CD14-positive monocyte (primary cell): ENCODE data around the gene DRAM1. TPM values are rescaled to one million over a fixed set of nuclear protein-coding genes. Genes with fewer than 3 reads are reported as not detected.

ENCODE experiments used
- DNase-seq, 3 donors: peaks; one replicate each; pipeline ENCODE4 v3.0.0-alpha.2; 2011 to 2022
- H2AFZ ChIP-seq: 2 replicates; pipeline ENCODE4 v1.6.0; 2012; ENCODE audit warnings: mild to moderate bottlenecking, low read depth, low read length, inconsistent platforms; ENCODE audit not compliant: insufficient read depth, poor library complexity, severe bottlenecking
- H3K27ac ChIP-seq, 2 donors: 1 replicate in 1 of 2; 2 replicates in 1 of 2; pipeline ENCODE4 v1.5.1; 2012 to 2013; ENCODE audit warnings: low read length in 2 of 2, control low read depth in 1 of 2, inconsistent platforms in 1 of 2, low read depth in 1 of 2, mild to moderate bottlenecking in 1 of 2
- H3K27me3 ChIP-seq, 2 donors: one replicate each; pipeline versions ENCODE4 v1.6.0 to v1.6.1; 2011 to 2013; ENCODE audit warnings: low read length in 2 of 2; ENCODE audit not compliant: control insufficient read depth in 2 of 2, insufficient read depth in 2 of 2
- H3K36me3 ChIP-seq, 2 donors: replicated peaks in 1 of 2; 1 replicate in 1 of 2; 2 replicates in 1 of 2; pipeline versions ENCODE4 v1.5.1 to v1.6.1; 2012 to 2013; ENCODE audit warnings: low read length in 2 of 2, control low read depth in 1 of 2, inconsistent platforms in 1 of 2, mild to moderate bottlenecking in 1 of 2; ENCODE audit not compliant: insufficient read depth in 2 of 2, control insufficient read depth in 1 of 2
- H3K4me1 ChIP-seq, 2 donors: 1 replicate in 1 of 2; 2 replicates in 1 of 2; pipeline versions ENCODE4 v1.5.1 to v1.6.1; 2012 to 2013; ENCODE audit warnings: low read length in 2 of 2, control low read depth in 1 of 2, inconsistent platforms in 1 of 2, mild to moderate bottlenecking in 1 of 2, moderate library complexity in 1 of 2; ENCODE audit not compliant: insufficient read depth in 2 of 2, control insufficient read depth in 1 of 2
- H3K4me2 ChIP-seq: replicated peaks from 2 replicates; pipeline ENCODE3; 2012; ENCODE audit warnings: low read length, moderate library complexity, mild to moderate bottlenecking; ENCODE audit not compliant: poor library complexity, severe bottlenecking; ENCODE audit errors: extremely low read depth
- H3K4me3 ChIP-seq, 3 experiments: fragments of 200-600 bp in 1 of 3; sonication (generic) in 1 of 3; replicated peaks in 1 of 3; 1 replicate in 2 of 3; 2 replicates in 1 of 3; pipeline ENCODE4 v1.5.1; 2011 to 2013; ENCODE audit warnings: low read length in 3 of 3, mild to moderate bottlenecking in 3 of 3, control low read depth in 2 of 3, low read depth in 2 of 3, inconsistent platforms in 1 of 3, moderate library complexity in 1 of 3
- H3K79me2 ChIP-seq: 2 replicates; pipeline ENCODE4 v1.6.0; 2012; ENCODE audit warnings: mild to moderate bottlenecking, control low read depth, inconsistent platforms, low read length, moderate library complexity; ENCODE audit not compliant: insufficient read depth
- H3K9ac ChIP-seq: 2 replicates; pipeline ENCODE4 v1.6.0; 2017; ENCODE audit warnings: low read length, mild to moderate bottlenecking; ENCODE audit not compliant: insufficient read depth, poor library complexity, severe bottlenecking
- H3K9me3 ChIP-seq, 2 donors: replicated peaks in 1 of 2; 1 replicate in 1 of 2; 2 replicates in 1 of 2; pipeline versions ENCODE4 v1.5.1 to v1.6.1; 2012 to 2013; ENCODE audit warnings: low read length in 2 of 2, control low read depth in 1 of 2; ENCODE audit not compliant: control insufficient read depth in 1 of 2, insufficient read depth in 1 of 2
- H4K20me1 ChIP-seq: 2 replicates; pipeline ENCODE4 v1.6.0; 2012; ENCODE audit warnings: mild to moderate bottlenecking, low read length, control low read depth, moderate library complexity; ENCODE audit not compliant: insufficient read depth
- H3K27ac Mint-ChIP-seq, 7 donors: one replicate each; pipeline ENCODE4 v1.8.0; 2020; ENCODE audit warnings: mild to moderate bottlenecking in 7 of 7, mixed read lengths in 7 of 7, moderate library complexity in 6 of 7, inconsistent platforms in 2 of 7
- H3K27me3 Mint-ChIP-seq, 3 donors: one replicate each; pipeline ENCODE4 v1.8.0; 2021 to 2022; ENCODE audit warnings: low read depth in 3 of 3, mild to moderate bottlenecking in 3 of 3, mixed read lengths in 3 of 3, moderate library complexity in 3 of 3, inconsistent platforms in 1 of 3
- H3K36me3 Mint-ChIP-seq, 2 donors: one replicate each; pipeline ENCODE4 v1.8.0; 2020; ENCODE audit warnings: mixed read lengths in 2 of 2, inconsistent platforms in 1 of 2, mild to moderate bottlenecking in 1 of 2
- H3K4me1 Mint-ChIP-seq: one replicate; pipeline ENCODE4 v1.8.0; 2020; ENCODE audit warnings: mild to moderate bottlenecking, mixed read lengths
- H3K4me3 Mint-ChIP-seq, 2 donors: one replicate each; pipeline ENCODE4 v1.8.0; 2020; ENCODE audit warnings: mild to moderate bottlenecking in 2 of 2, mixed read lengths in 2 of 2, moderate library complexity in 1 of 2
- H3K9me3 Mint-ChIP-seq, 7 donors: one replicate each; pipeline ENCODE4 v1.8.0; 2020 to 2022; ENCODE audit warnings: mixed read lengths in 7 of 7, mild to moderate bottlenecking in 6 of 7, moderate library complexity in 6 of 7, inconsistent platforms in 2 of 7
- WGBS: methylation state at CpG from one replicate; pipeline ENCODE4 v1.1.5; 2013; ENCODE audit warnings: missing lambda C conversion rate; ENCODE audit not compliant: insufficient coverage; 5-methylcytosine and 5-hydroxymethylcytosine counted together
- intact Hi-C, 2 donors: fragments of 100-400 bp; cut with micrococcal nuclease; formaldehyde crosslinking; loops; one replicate each; pipeline versions ENCODE4 v1.15.0 to v1.15.1; 2023
- polyA plus RNA-seq, 3 donors: library from polyadenylated mRNA; depleted of rRNA in 1 of 3; unstranded in 2 of 3; stranded (reverse) in 1 of 3; fragments of 300-500 nt in 2 of 3; fragments of >200 nt in 1 of 3; fragmentation: Illumina TruSeq in 2 of 3; gene quantifications; 1 replicate in 2 of 3; 2 replicates in 1 of 3; pipeline ENCODE4 v1.2.3, GENCODE V29; 2012 to 2021
- TF ChIP-seq, protein P1 (sequence below): fragments of 200-600 bp; IDR thresholded peaks from one replicate; pipeline ENCODE4 v1.8.0; 2022; ENCODE audit warnings: antibody characterized with exemption, mild to moderate bottlenecking

The DRAM1 gene
- polyA plus RNA-seq, 3 donors = 14.0 to 49.7 (median 43.0) TPM

DNA sequence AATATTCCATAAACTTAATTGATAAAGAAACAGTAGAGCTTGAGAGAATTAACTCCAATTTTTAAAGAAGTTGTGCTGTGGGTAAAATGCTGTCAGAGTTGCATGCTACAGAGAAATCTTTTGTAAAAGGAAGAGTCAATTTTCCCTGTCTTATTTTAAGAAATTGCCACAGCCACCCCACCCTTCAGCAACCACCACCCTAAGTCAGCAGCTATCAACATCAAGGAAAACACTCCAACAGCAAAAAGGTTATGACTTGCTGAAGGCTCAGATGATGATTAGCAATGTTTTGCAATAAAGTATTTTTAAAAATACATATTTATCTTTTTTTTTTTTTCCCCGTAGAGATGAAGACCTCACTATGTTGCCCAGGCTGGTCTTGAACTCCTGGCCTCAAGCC lies 6.5 kb upstream of the DRAM1 start:
- Mint-ChIP-seq H3K27ac (peak overlapping the region in 1 of 7 donors; percentile 69), H3K27me3 (peaks cover 0 to 5% (median 0%) of the 10 kb centered on the region in 3 donors), H3K36me3 (peaks cover 0 to 2% of the 10 kb centered on the region in 2 donors), H3K9me3 (peaks cover 0 to 5% (median 1%) of the 10 kb centered on the region in 7 donors), H3K4me3 (no peak overlapping the region), H3K4me1 (peaks cover 31% of the 10 kb centered on the region)
- Histone ChIP-seq H3K27ac (no peak overlapping the region), H3K4me2 (no peak overlapping the region), H3K27me3 (no peaks in the 10 kb centered on the region), H3K36me3 (no peaks in the 10 kb centered on the region), H3K79me2 (no peaks in the 10 kb centered on the region), H2AFZ (no peak overlapping the region), H3K4me1 (peaks cover 28 to 38% of the 10 kb centered on the region in 2 donors), H4K20me1 (no peaks in the 10 kb centered on the region), H3K9ac (no peak overlapping the region), H3K9me3 (no peaks in the 10 kb centered on the region), H3K4me3 (no peak overlapping the region)
- DNase-seq = no peak
- WGBS = no CpG with 5 or more reads among the region's 1 CpG
- intact Hi-C loops = no loop called here
- TF ChIP-seq, protein P1, sequence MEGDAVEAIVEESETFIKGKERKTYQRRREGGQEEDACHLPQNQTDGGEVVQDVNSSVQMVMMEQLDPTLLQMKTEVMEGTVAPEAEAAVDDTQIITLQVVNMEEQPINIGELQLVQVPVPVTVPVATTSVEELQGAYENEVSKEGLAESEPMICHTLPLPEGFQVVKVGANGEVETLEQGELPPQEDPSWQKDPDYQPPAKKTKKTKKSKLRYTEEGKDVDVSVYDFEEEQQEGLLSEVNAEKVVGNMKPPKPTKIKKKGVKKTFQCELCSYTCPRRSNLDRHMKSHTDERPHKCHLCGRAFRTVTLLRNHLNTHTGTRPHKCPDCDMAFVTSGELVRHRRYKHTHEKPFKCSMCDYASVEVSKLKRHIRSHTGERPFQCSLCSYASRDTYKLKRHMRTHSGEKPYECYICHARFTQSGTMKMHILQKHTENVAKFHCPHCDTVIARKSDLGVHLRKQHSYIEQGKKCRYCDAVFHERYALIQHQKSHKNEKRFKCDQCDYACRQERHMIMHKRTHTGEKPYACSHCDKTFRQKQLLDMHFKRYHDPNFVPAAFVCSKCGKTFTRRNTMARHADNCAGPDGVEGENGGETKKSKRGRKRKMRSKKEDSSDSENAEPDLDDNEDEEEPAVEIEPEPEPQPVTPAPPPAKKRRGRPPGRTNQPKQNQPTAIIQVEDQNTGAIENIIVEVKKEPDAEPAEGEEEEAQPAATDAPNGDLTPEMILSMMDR = no peak

DNA sequence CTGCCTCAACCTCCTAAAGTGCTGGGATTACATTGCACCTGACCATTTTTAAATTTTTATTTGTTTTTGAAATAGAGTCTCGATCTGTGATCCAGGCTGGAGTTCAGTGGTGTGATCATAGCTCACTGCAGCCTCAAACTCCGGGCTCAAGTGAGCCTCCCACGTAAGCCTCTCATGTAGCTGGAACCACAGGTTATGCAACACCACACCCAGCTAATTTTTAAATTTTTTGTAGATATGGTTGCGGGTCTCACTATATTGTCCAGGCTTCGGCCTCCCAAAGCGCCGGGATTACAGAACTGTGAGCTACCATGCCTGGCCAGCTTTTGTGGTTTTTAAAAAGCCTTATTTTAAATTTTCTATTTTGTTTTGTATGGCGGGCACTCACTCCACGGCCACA lies 2.2 kb upstream of the DRAM1 start:
- peaks cover 0 to 3% (median 0%) of the 10 kb centered on the region in 3 donors for H3K27me3 Mint-ChIP-seq
- TF ChIP-seq, protein P1 = no peak
- H3K4me3 Mint-ChIP-seq = no peak overlapping the region
- peak overlapping the region; percentile 73 to 95 (median 90) for H3K27ac Mint-ChIP-seq
- no peaks in the 10 kb centered on the region for H3K27me3 ChIP-seq
- no peaks in the 10 kb centered on the region for H3K9me3 ChIP-seq
- DNase-seq = no peak
- no peak overlapping the region for H3K9ac ChIP-seq
- peaks cover 0 to under 1% (median 0%) of the 10 kb centered on the region in 7 donors for H3K9me3 Mint-ChIP-seq
- H3K36me3 Mint-ChIP-seq = peaks cover 0 to 3% of the 10 kb centered on the region in 2 donors
- H3K4me1 Mint-ChIP-seq = peaks cover 50% of the 10 kb centered on the region
- no peaks in the 10 kb centered on the region for H3K36me3 ChIP-seq
- WGBS = no CpG with 5 or more reads among the region's 9 CpGs
- H2AFZ ChIP-seq = no peak overlapping the region
- H3K4me1 ChIP-seq = peaks cover 51 to 62% of the 10 kb centered on the region in 2 donors
- H3K4me3 ChIP-seq = no peak overlapping the region
- intact Hi-C loops = loop anchor here in 1 of 2 donors (5.0 kb wide), 1 partner anchor 33 kb away; no protein-coding TSS in a partner anchor
- peaks cover 26% of the 10 kb centered on the region for H3K79me2 ChIP-seq
- H3K27ac ChIP-seq = peak overlapping the region; percentile 31 to 96
- H3K4me2 ChIP-seq = no peak overlapping the region
- no peaks in the 10 kb centered on the region for H4K20me1 ChIP-seq
